HepG2 (cell line): ENCODE results near the gene TLCD3B. TPM values are rescaled to one million over a fixed set of nuclear protein-coding genes. Genes with fewer than 3 reads are reported as not detected.

Experiments
- ATAC-seq: fragments of 200-7000 bp; cut with Tn5 transposase; 3 replicates; pipeline ENCODE4 v1.9.1; 2020; ENCODE audit warnings: mild to moderate bottlenecking, moderate library complexity
- BruUV-seq: library from RNA; stranded (reverse); fragments of 400-500 nt; replicated peaks from 2 replicates; lab custom pipeline; 2021; lab: Mats Ljungman, UMichigan
- CTCF ChIA-PET: fragments of 300-600 bp; formaldehyde crosslinking; extraction: SDS; loops from one replicate; lab custom pipeline; 2021; ENCODE audit warnings: low total read pairs, inconsistent platforms, low intra/inter-chr PET ratio; lab: Yijun Ruan, JAX
- POLR2A ChIA-PET: fragments of 350-600 bp; sonication (Branson Sonifier 250); formaldehyde crosslinking; loops from one replicate; lab custom pipeline; 2020; ENCODE audit warnings: antibody characterized with exemption, inconsistent platforms; lab: Yijun Ruan, JAX
- DNase-seq: peaks from one replicate; pipeline ENCODE4 v3.0.0-alpha.2; 2015; ENCODE audit warnings: low spot score
- FAIRE-seq: peaks from 3 replicates; lab custom pipeline; 2011; peaks lifted over from hg19 to GRCh38; lab: Jason Lieb, UNC
- H2AFZ ChIP-seq: one replicate; pipeline ENCODE4 v1.6.1; 2011; ENCODE audit warnings: low read length, inconsistent platforms
- H3K27ac ChIP-seq: fragments of 300-600 bp; 3 replicates; pipeline ENCODE4 v1.8.0; 2011; ENCODE audit warnings: mixed run types, mild to moderate bottlenecking, mixed read lengths, low read length, inconsistent platforms; ENCODE audit not compliant: insufficient read depth; ENCODE audit errors: extremely low read length
- H3K27me3 ChIP-seq, 2 experiments: fragments of 200-600 bp in 1 of 2; 2 replicates in 1 of 2; 3 replicates in 1 of 2; pipeline versions ENCODE4 v1.6.0 to v1.8.0; 2011; ENCODE audit warnings: low read length in 2 of 2, mild to moderate bottlenecking in 2 of 2, moderate library complexity in 2 of 2, inconsistent platforms in 1 of 2; ENCODE audit not compliant: insufficient read depth in 2 of 2, control insufficient read depth in 1 of 2
- H3K36me3 ChIP-seq, 2 experiments: fragments of 200-600 bp in 1 of 2; replicated peaks in 1 of 2; 2 replicates in 1 of 2; 3 replicates in 1 of 2; pipeline versions ENCODE4 v1.5.1 to v1.8.0; 2011; ENCODE audit warnings: low read length in 2 of 2, inconsistent platforms in 1 of 2; ENCODE audit not compliant: insufficient read depth in 2 of 2, control insufficient read depth in 1 of 2
- H3K4me1 ChIP-seq: 2 replicates; pipeline ENCODE4 v1.5.1; 2012; ENCODE audit warnings: low read length, inconsistent platforms; ENCODE audit not compliant: insufficient read depth
- H3K4me2 ChIP-seq: 2 replicates; pipeline ENCODE4 v1.6.0; 2011; ENCODE audit warnings: low read depth, low read length, inconsistent platforms
- H3K4me3 ChIP-seq, 3 experiments: fragments of 200-600 bp in 1 of 3; sonication (generic), shearing (Covaris generic) in 1 of 3; replicated peaks in 1 of 3; 2 replicates each; pipeline ENCODE4 v1.5.1; 2011 to 2016; ENCODE audit warnings: low read length in 3 of 3, inconsistent platforms in 2 of 3, low read depth in 2 of 3, mild to moderate bottlenecking in 2 of 3, control low read depth in 1 of 3, mixed read lengths in 1 of 3; ENCODE audit not compliant: insufficient read depth in 1 of 3
- H3K79me2 ChIP-seq: one replicate; pipeline ENCODE4 v1.6.1; 2011; ENCODE audit warnings: low read length, inconsistent platforms; ENCODE audit not compliant: insufficient read depth
- H3K9ac ChIP-seq: 2 replicates; pipeline ENCODE4 v1.6.0; 2011; ENCODE audit warnings: mild to moderate bottlenecking, low read depth, low read length, inconsistent platforms; ENCODE audit not compliant: insufficient read depth
- H3K9me3 ChIP-seq: 2 replicates; pipeline ENCODE4 v1.5.1; 2012; ENCODE audit warnings: mild to moderate bottlenecking, low read length
- H4K20me1 ChIP-seq: 2 replicates; pipeline ENCODE4 v1.6.0; 2011; ENCODE audit warnings: inconsistent platforms, mild to moderate bottlenecking, low read length, moderate library complexity; ENCODE audit not compliant: insufficient read depth
- ARNTL ChIP-seq: sonication (generic); formaldehyde crosslinking; IDR thresholded peaks from 2 replicates; pipeline ENCODE4 v1.4.0; 2020; ENCODE audit warnings: mild to moderate bottlenecking, missing genetic modification reagents
- ATRX ChIP-seq: sonication (generic); formaldehyde crosslinking; IDR thresholded peaks from 2 replicates; pipeline ENCODE4 v1.4.0; 2020; ENCODE audit warnings: missing genetic modification reagents, borderline replicate concordance
- CHD4 ChIP-seq: fragments of 200-600 bp; sonication (generic); IDR thresholded peaks from 2 replicates; pipeline ENCODE4 v1.7.0; 2017; ENCODE audit warnings: mild to moderate bottlenecking, low read length, borderline replicate concordance
- GATA4 ChIP-seq: sonication (generic); IDR thresholded peaks from 2 replicates; pipeline ENCODE4 v1.6.1; 2016; ENCODE audit warnings: antibody characterized with exemption, low read depth, borderline replicate concordance
- MTF1 ChIP-seq: sonication (generic); formaldehyde crosslinking; IDR thresholded peaks from 2 replicates; pipeline ENCODE4 v1.5.0; 2020; ENCODE audit warnings: missing genetic modification reagents
- MZF1 ChIP-seq: sonication (generic); formaldehyde crosslinking; IDR thresholded peaks from 2 replicates; pipeline ENCODE4 v1.8.1; 2023; ENCODE audit warnings: mild to moderate bottlenecking, missing genetic modification reagents, borderline replicate concordance
- THYN1 ChIP-seq: sonication (generic); formaldehyde crosslinking; IDR thresholded peaks from 2 replicates; pipeline ENCODE4 v1.8.1; 2023; ENCODE audit warnings: low read depth, mild to moderate bottlenecking, moderate library complexity, missing genetic modification reagents, borderline replicate concordance
- ZBTB21 ChIP-seq: sonication (generic); formaldehyde crosslinking; IDR thresholded peaks from 2 replicates; pipeline ENCODE4 v1.4.0; 2020; ENCODE audit warnings: missing genetic modification reagents
- ZNF546 ChIP-seq: sonication (generic); formaldehyde crosslinking; conservative IDR thresholded peaks from 2 replicates; pipeline ENCODE4 v1.8.1; 2023; ENCODE audit warnings: mild to moderate bottlenecking, missing genetic modification reagents
- ZNF678 ChIP-seq: sonication (generic); formaldehyde crosslinking; IDR thresholded peaks from 2 replicates; pipeline ENCODE4 v1.4.0; 2020; ENCODE audit warnings: mild to moderate bottlenecking, missing genetic modification reagents
- ZNF781 ChIP-seq: sonication (generic); formaldehyde crosslinking; IDR thresholded peaks from 2 replicates; pipeline ENCODE4 v1.5.1; 2020; ENCODE audit warnings: borderline replicate concordance, mild to moderate bottlenecking, missing genetic modification reagents; ENCODE audit errors: not compliant biosample characterization
- ZNF788 ChIP-seq: sonication (generic); formaldehyde crosslinking; IDR thresholded peaks from 2 replicates; pipeline ENCODE4 v1.5.0; 2020; ENCODE audit warnings: mild to moderate bottlenecking, missing genetic modification reagents, borderline replicate concordance
- ZSCAN12 ChIP-seq: sonication (generic); formaldehyde crosslinking; IDR thresholded peaks from 2 replicates; pipeline ENCODE4 v1.9.0; 2021; ENCODE audit warnings: mild to moderate bottlenecking, missing genetic modification reagents
- WGBS: methylation state at CpG from one replicate; pipeline ENCODE4 v1.1.6; 2017; ENCODE audit warnings: low lambda C conversion rate; 5-methylcytosine and 5-hydroxymethylcytosine counted together
- in situ Hi-C: cut with HindIII; loops from 2 replicates; pipeline ENCODE4 v1.10.0; 2017; ENCODE audit warnings: low pct_unique_long_range_greater_than_20kb; ENCODE audit not compliant: extremely low pct_ligation_motif_present
- intact Hi-C: fragments of 100-400 bp; cut with micrococcal nuclease; formaldehyde crosslinking; loops from one replicate; pipeline ENCODE4 v1.10.0; 2022; ENCODE audit not compliant: unreplicated experiment
- polyA plus RNA-seq, 8 experiments: library from polyadenylated mRNA; depleted of rRNA in 3 of 8; stranded (reverse) in 7 of 8; unstranded in 1 of 8; fragments of >200 nt; fragmentation: Illumina TruSeq in 4 of 8; extraction: Trizol in 4 of 8; gene quantifications; 2 replicates each; pipeline versions ENCODE4 v1.2.1 to v1.2.3, GENCODE V29; 2011 to 2016; ENCODE audit warnings: low read depth in 4 of 8, missing spikeins in 1 of 8, mixed read lengths in 1 of 8; ENCODE audit not compliant: insufficient read depth in 1 of 8
- total RNA-seq, 5 experiments: library from RNA; depleted of rRNA; stranded (reverse); fragments of >200 nt; fragmentation: Illumina TruSeq; extraction: Trizol; gene quantifications; 2 replicates each; pipeline ENCODE4 v1.2.3, GENCODE V29; 2016; ENCODE audit warnings: low read depth in 1 of 5
- TF ChIP-seq, protein P1 (sequence below): sonication (generic); formaldehyde crosslinking; IDR thresholded peaks from 2 replicates; pipeline ENCODE4 v1.5.0; 2020; ENCODE audit warnings: mild to moderate bottlenecking, missing genetic modification reagents
- TF ChIP-seq, protein P2 (sequence below): sonication (generic); formaldehyde crosslinking; IDR thresholded peaks from 2 replicates; pipeline ENCODE4 v1.5.0; 2020; ENCODE audit warnings: mild to moderate bottlenecking, missing genetic modification reagents
- TF ChIP-seq, protein P3 (sequence below): sonication (generic); formaldehyde crosslinking; IDR thresholded peaks from 2 replicates; pipeline ENCODE4 v1.5.1; 2020; ENCODE audit warnings: mild to moderate bottlenecking, missing genetic modification reagents, borderline replicate concordance

Gene TLCD3B
- total and polyA plus RNA-seq, 2 of the 13 experiments (the other 11 are each of a cell fraction or from before 2014, with no cell fraction given) = not detected

GRCh38 chr16:29984764-29985147 is 46.3 kb downstream of the TLCD3B start (continued):
- TF ChIP-seq ZBTB21 (CRISPR knock-in tag) = no peak
- no peak for TF ChIP-seq THYN1
- TF ChIP-seq, protein P1, sequence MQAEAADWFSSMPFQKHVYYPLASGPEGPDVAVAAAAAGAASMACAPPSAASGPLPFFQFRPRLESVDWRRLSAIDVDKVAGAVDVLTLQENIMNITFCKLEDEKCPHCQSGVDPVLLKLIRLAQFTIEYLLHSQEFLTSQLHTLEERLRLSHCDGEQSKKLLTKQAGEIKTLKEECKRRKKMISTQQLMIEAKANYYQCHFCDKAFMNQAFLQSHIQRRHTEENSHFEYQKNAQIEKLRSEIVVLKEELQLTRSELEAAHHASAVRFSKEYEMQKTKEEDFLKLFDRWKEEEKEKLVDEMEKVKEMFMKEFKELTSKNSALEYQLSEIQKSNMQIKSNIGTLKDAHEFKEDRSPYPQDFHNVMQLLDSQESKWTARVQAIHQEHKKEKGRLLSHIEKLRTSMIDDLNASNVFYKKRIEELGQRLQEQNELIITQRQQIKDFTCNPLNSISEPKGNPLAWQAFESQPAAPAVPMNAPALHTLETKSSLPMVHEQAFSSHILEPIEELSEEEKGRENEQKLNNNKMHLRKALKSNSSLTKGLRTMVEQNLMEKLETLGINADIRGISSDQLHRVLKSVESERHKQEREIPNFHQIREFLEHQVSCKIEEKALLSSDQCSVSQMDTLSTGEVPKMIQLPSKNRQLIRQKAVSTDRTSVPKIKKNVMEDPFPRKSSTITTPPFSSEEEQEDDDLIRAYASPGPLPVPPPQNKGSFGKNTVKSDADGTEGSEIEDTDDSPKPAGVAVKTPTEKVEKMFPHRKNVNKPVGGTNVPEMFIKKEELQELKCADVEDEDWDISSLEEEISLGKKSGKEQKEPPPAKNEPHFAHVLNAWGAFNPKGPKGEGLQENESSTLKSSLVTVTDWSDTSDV (CRISPR knock-in tag) = no peak
- no peak for TF ChIP-seq ATRX
- no peak for TF ChIP-seq CHD4
- TF ChIP-seq GATA4 = no peak
- TF ChIP-seq ZNF781 (CRISPR knock-in tag) = no peak

DNA sequence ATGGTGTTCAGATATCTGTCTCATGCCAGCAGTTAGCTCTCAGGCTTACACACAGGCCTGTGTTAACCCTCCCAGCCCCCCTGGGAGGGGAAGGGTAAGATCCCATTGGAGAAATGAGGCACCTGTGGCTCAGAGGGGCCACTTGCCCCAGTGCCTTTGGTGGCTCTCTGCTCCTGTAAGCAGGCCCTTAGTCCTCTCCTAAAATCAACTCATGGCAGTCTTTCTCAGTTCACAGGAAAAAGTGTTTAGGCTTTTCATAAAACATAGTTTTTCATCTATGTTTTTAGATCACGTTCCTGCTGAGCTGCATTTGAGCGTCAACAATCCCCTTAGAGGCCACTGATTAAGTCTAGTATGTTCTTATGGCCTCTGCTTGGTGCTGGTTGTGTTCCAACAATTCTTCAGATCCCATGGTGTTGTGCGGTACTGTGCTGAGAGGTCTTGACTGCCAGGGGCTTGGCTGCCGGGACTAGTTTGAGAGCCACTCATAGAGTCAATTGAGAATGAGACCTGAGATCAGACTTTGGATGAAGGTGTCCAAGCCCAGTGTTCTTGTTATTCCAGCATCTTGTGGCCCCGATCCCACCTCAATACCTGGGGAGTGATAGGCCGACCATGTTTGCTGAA is 46.8 kb downstream of the TLCD3B start:
- Histone ChIP-seq H3K79me2 (no peaks in the 10 kb centered on the region), H4K20me1 (no peaks in the 10 kb centered on the region), H3K9ac (no peak overlapping the region), H3K4me2 (no peak overlapping the region), H3K27me3 (no peaks in the 10 kb centered on the region), H3K27ac (no peak overlapping the region), H3K36me3 (peaks cover 66 to 100% of the 10 kb centered on the region in 2 experiments), H3K9me3 (no peaks in the 10 kb centered on the region), H3K4me3 (no peak overlapping the region), H3K4me1 (no peaks in the 10 kb centered on the region), H2AFZ (no peak overlapping the region)
- in situ Hi-C loops = no loop called here
- ATAC-seq (no peak), DNase-seq (no peak), FAIRE-seq (no peak)
- intact Hi-C loops = no loop called here
- 86% methylated on average over 6 of the region's 6 CpGs for WGBS
- BruUV-seq = no TSS peak
- ChIA-PET POLR2A (no interaction called here), CTCF (no interaction called here)
- TF ChIP-seq, protein P2, sequence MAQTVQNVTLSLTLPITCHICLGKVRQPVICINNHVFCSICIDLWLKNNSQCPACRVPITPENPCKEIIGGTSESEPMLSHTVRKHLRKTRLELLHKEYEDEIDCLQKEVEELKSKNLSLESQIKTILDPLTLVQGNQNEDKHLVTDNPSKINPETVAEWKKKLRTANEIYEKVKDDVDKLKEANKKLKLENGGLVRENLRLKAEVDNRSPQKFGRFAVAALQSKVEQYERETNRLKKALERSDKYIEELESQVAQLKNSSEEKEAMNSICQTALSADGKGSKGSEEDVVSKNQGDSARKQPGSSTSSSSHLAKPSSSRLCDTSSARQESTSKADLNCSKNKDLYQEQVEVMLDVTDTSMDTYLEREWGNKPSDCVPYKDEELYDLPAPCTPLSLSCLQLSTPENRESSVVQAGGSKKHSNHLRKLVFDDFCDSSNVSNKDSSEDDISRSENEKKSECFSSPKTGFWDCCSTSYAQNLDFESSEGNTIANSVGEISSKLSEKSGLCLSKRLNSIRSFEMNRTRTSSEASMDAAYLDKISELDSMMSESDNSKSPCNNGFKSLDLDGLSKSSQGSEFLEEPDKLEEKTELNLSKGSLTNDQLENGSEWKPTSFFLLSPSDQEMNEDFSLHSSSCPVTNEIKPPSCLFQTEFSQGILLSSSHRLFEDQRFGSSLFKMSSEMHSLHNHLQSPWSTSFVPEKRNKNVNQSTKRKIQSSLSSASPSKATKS (CRISPR knock-in tag) = no peak
- no peak for TF ChIP-seq ARNTL (CRISPR knock-in tag)
- TF ChIP-seq ZNF678 (CRISPR knock-in tag) = no peak
- TF ChIP-seq ZNF546 = no peak
- no peak for TF ChIP-seq MTF1
- no peak for TF ChIP-seq ZNF788 (CRISPR knock-in tag)
- no peak for TF ChIP-seq ZSCAN12
- no peak for TF ChIP-seq MZF1 (CRISPR knock-in tag)
- TF ChIP-seq, protein P3, sequence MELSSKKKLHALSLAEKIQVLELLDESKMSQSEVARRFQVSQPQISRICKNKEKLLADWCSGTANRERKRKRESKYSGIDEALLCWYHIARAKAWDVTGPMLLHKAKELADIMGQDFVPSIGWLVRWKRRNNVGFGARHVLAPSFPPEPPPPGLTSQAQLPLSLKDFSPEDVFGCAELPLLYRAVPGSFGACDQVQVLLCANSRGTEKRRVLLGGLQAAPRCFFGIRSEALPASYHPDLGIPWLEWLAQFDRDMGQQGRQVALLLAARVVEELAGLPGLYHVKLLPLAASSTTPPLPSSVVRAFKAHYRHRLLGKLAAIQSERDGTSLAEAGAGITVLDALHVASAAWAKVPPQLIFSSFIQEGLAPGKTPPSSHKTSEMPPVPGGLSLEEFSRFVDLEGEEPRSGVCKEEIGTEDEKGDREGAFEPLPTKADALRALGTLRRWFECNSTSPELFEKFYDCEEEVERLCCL (CRISPR knock-in tag) = no peak
